ENCODE results near the gene PRR5.

Gene PRR5

GRCh38 chr22:44718418-44718817 is 16.4 kb downstream of the PRR5 start:
- no peak for DNase-seq (ENCODE audit: low read depth)

- DNase-seq (ENCODE audit: low read depth), result no peak
Observed at GRCh38 chr22:44719586-44720368, 17.8 kb downstream of the PRR5 start.

GRCh38 chr22:44721213-44721612 is 19.2 kb downstream of the PRR5 start:
- DNase-seq (ENCODE audit: low read depth), result no peak

GRCh38 chr22:44722611-44723010 is 20.6 kb downstream of the PRR5 start:
- DNase-seq (ENCODE audit: low read depth), result no peak

GRCh38 chr22:44723801-44724200 is 21.8 kb downstream of the PRR5 start:
- DNase-seq (ENCODE audit: low read depth), result no peak

GRCh38 chr22:44724416-44724815 is 22.4 kb downstream of the PRR5 start:
- DNase-seq (ENCODE audit: low read depth), result no peak

GRCh38 chr22:44724859-44725258 is 22.9 kb downstream of the PRR5 start:
- DNase-seq (ENCODE audit: low read depth), result no peak

GRCh38 chr22:44726439-44726838 is 24.4 kb downstream of the PRR5 start:
- DNase-seq (ENCODE audit: low read depth), result no peak

GRCh38 chr22:44727148-44727547 is 25.1 kb downstream of the PRR5 start:
- no peak for DNase-seq (ENCODE audit: low read depth)

- DNase-seq (ENCODE audit: low read depth), result no peak
Observed at GRCh38 chr22:44727709-44728108, 25.7 kb downstream of the PRR5 start.

- no peak for DNase-seq (ENCODE audit: low read depth)
Observed at GRCh38 chr22:44728761-44729324, 26.8 kb downstream of the PRR5 start.

- DNase-seq (ENCODE audit: low read depth), result no peak
Observed at GRCh38 chr22:44729391-44730021, 27.5 kb downstream of the PRR5 start.

GRCh38 chr22:44730022-44730393 is 28.0 kb downstream of the PRR5 start:
- DNase-seq (ENCODE audit: low read depth), result no peak

GRCh38 chr22:44730490-44731356 is 28.7 kb downstream of the PRR5 start:
- no peak for DNase-seq (ENCODE audit: low read depth)

- no peak for DNase-seq (ENCODE audit: low read depth)
Observed at GRCh38 chr22:44731357-44731970, 29.5 kb downstream of the PRR5 start.

- DNase-seq (ENCODE audit: low read depth), result no peak
Observed at GRCh38 chr22:44732017-44732561, 30.1 kb downstream of the PRR5 start.

GRCh38 chr22:44732661-44733060 is 30.7 kb downstream of the PRR5 start:
- DNase-seq (ENCODE audit: low read depth), result no peak

- no peak for DNase-seq (ENCODE audit: low read depth)
Observed at GRCh38 chr22:44733426-44734106, 31.6 kb downstream of the PRR5 start.

GRCh38 chr22:44734278-44734677 is 32.3 kb downstream of the PRR5 start:
- DNase-seq (ENCODE audit: low read depth), result no peak

- no peak for DNase-seq (ENCODE audit: low read depth)
Observed at GRCh38 chr22:44734801-44735517, 33.0 kb downstream of the PRR5 start.
